T-helper 22 cell (primary cell): ENCODE measurements around the gene MAPKAPK2.
A peak's percentile ranks its signal among the peaks of the same experiment; 100 is the strongest.
"Not testable (repeated sequence)": the region's sequence is repeated elsewhere in the genome, so short reads cannot be mapped to it uniquely, and the experiment has no call there.

Experiments used
- DNase-seq: peaks from one replicate; pipeline ENCODE4 v3.0.0-alpha.2; 2020; ENCODE audit warnings: low read depth

Gene MAPKAPK2

DNA sequence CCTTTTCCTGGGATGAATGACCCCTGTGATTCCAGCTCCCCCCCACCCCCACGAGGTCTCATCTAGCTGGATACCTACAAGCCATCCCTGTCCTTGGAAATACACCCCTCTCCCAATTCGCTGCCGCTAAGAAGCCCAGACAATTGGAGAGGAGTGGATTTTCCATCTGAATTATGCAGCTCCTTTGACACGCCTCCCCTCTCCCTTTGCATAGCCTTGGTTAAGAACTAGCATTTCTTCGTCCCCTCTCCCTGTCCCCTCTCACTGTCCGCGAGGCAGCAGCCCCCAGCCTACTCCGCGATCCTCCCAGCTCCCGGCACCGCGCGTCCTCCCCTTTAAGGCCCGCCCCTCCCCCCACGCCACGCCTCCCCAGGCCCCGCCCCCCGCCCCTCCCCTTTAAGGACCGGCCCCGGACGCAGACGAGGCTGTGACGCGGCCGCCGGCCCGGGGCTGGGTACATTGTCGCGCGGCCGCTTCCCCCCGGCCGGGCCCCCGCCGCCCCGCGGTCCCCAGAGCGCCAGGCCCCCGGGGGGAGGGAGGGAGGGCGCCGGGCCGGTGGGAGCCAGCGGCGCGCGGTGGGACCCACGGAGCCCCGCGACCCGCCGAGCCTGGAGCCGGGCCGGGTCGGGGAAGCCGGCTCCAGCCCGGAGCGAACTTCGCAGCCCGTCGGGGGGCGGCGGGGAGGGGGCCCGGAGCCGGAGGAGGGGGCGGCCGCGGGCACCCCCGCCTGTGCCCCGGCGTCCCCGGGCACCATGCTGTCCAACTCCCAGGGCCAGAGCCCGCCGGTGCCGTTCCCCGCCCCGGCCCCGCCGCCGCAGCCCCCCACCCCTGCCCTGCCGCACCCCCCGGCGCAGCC, at the start of gene MAPKAPK2:
MAPKAPK2 (plus strand) TSS at position 428 of the 856 bp plus-strand sequence; CDS start at position 753, 325 bp downstream.
- DNase-seq: peak; percentile 69

DNA sequence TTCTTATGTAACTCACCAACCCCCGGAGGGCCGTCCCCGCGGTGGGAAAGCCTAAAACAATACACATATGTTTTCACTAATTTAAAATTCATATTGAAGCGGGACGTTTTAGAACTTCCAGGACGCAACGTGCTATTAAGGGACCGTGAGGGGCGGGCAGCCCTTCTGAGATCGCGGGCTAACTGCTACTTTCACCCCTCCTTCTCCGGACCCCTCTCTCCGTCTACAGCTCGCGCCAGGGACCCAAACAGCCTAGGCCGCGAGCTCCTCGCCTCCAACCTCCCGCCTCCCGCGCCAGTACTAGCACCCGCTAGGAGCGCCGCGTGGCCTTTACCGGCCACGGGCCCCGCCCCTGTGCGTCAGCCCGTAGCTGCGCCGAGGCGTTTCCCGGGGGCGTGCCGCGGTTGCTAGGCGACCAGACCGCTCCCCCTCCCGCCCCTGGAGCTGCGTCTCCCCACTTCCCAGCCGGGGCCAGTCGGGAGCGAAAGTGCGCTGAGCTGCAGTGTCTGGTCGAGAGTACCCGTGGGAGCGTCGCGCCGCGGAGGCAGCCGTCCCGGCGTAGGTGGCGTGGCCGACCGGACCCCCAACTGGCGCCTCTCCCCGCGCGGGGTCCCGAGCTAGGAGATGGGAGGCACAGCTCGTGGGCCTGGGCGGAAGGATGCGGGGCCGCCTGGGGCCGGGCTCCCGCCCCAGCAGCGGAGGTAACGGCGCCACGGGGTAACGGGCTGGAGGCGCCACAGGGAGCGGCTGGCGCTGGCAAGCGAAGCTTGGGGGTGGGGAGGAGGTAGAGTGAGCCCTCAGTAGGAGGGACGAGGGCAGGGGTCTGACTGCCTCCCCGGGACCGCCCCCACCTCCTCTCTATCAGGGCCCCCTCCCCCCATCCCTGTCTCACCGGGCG, 49.4 kb upstream of the MAPKAPK2 start, which contains the start of gene DYRK3:
DYRK3 (plus strand) TSS at position 457 of the 898 bp plus-strand sequence; CDS start at position 625, 168 bp downstream.
- DNase-seq: peak; percentile 83

DNA sequence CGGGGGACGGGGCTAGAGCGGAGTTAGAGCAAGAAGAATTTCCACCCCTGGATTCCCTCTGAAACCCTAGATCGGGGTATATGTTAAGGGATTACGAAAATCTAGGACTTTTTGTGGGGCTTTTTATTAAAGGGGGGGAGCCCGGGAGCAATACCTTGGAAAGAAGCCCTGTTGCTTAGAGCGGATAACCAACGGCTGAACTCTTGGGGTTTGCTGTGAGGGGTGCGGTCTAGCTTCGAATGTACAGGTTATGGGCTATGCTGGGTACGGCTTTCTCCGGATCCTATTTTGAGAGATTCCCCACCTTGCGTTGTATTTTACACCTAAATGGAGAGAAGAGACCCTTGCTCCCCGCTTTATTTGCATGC, 48.7 kb upstream of the MAPKAPK2 start:
- no peak for DNase-seq

DNA sequence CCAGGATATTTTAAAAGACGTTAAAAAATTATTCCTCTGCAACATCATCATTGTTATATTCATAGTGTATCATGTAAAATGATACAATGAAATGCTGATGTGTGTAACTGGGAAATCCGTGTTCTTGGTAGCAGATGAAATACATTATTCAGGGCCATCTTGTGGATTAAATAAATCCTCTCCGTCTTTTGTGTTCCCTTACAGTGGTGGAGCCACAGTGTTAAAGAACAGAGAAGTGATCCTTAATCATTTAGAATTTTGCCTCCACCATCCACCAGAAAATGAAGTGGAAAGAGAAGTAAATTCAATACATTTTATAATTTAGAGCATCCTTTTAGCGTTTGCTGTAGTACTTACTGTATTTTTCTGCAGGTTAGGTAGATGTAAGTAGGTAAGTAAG, 48.0 kb upstream of the MAPKAPK2 start:
- no peak for DNase-seq

DNA sequence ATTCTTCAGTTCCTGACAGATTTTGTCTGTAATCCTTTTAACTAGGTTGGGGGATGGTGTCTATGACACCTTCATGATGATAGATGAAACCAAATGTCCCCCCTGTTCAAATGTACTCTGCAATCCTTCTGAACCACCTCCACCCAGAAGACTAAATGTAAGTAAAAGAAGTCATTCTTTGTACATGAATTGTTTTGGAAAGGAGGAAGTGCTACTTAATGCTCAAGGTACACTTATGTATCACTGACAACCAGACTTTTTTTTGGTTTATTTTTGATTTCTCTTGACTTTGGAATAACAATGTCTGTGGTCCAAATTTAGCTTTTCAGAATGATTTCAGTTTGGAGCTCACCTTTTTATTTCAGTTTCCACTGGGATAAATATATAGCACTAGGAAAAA, 47.1 kb upstream of the MAPKAPK2 start:
- DNase-seq: no peak

DNA sequence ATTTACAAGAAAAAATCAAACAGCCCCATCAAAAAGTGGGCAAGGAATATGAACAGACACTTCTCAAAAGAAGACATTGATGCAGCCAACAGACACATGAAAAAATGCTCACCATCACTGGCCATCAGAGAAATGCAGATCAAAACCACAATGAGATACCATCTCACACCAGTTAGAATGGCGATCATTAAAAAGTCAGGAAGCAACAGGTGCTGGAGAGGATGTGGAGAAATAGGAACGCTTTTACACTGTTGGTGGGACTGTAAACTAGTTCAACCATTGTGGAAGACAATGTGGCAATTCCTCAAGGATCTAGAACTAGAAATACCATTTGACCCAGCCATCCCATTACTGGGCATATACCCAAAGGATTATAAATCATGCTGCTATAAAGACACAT, 42.6 kb upstream of the MAPKAPK2 start:
- DNase-seq: not testable (repeated sequence)

DNA sequence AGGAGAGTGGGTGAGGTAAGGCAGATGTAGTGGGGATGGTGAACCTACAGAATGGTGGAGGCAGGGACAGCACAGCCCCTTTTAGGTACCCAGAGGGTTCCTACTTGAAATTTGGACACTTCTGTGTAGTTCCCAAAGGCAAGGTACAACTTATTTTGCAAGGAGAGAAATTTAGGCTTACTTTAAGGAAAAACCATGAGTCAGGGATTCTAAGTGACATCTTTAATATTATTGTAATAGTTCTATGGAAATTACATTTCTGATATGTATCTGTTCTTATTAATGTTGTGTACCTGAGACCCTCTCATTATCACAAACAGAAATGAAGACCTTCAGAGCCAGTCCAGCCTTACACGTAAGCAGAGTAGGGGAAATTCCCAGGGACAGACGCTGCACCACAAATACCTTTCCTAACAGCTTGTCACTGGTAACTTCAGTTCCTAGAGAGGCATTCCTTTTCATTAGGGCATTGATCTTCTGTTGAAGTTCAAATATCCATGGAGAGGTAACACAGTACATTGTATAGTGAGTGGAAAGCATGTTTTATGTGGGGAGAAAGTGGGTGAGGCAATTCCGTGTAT, 41.5 kb upstream of the MAPKAPK2 start:
- no peak for DNase-seq

DNA sequence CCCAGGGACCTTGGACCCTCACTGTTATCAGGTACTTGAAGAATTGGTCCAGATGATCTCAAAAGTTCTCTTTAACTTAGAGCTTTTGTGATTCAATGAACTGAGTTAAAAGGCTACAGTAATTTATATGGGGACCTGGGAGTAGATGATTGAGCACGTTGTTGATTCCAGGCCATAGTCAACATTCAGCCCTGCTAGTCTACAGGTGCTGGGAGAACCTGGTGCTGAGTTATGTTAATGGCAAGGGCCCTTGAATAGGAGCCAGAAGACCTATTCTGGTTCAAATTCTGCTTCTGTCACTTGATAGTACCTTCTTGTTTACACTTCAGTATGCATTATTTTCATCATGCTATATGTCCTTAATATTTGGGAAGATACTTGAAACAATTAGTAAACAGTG, 38.2 kb upstream of the MAPKAPK2 start:
- DNase-seq: no peak

DNA sequence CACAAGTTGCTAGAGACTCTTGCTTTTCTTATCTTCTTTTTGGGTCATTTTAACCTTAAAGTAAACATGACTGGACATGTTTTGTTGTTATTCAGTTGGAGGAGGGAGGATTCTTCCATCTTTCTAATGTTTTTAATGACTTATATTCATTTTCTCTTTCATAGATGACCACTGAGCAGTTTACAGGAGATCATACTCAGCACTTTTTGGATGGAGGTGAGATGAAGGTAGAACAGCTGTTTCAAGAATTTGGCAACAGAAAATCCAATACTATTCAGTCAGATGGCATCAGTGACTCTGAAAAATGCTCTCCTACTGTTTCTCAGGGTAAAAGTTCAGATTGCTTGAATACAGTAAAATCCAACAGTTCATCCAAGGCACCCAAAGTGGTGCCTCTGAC, 37.5 kb upstream of the MAPKAPK2 start:
- no peak for DNase-seq

DNA sequence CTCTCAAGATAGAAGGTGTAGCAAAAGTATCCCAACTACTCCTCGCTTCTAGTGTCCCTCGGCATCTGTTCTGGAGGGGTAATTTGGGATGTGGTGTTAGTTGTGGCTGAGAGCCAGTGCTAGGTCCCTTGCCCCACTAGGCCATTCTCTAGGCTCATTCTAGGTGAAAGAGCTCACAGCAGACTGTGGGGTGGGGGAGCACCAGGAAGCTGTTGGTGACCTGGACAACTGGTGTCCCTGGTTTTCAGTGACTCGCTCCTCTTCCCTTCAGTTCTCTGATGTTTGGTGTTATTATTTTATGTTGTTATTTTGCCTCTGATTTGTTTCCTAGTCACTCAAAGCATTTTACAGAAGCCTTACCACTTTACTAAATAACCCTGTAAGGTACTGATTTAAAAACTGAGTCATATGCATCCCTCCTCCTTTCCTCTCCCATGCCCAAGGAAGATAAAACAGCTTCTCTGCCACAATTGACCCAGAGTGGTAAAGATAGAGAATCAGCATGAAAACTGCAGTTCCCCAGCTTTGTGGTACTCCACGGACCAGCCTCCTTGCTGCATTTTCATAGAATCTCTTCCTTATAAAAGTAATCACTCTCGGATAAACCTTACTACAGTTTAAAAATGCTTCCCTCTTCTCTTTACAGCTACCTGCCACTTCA, 35.3 kb upstream of the MAPKAPK2 start:
- no peak for DNase-seq

DNA sequence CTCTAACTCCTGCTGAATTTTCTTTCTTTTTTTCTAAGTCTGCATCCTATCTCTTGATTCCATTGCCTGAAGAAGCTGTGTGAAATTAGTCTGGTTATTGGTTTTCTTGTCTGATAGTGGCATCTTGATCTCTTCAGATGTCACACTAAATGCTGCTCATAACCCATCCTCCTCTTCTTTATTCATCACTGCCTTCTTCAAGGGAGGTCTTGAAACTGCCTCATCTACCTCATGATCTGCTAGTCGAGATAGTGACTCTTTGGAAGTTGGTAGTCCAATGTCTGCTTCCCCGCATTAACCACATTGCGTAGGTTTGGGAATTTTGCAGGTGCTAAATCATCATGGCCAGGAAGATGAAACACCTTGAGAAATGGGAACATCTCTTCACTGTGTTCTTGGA, 33.7 kb upstream of the MAPKAPK2 start:
- no peak for DNase-seq

DNA sequence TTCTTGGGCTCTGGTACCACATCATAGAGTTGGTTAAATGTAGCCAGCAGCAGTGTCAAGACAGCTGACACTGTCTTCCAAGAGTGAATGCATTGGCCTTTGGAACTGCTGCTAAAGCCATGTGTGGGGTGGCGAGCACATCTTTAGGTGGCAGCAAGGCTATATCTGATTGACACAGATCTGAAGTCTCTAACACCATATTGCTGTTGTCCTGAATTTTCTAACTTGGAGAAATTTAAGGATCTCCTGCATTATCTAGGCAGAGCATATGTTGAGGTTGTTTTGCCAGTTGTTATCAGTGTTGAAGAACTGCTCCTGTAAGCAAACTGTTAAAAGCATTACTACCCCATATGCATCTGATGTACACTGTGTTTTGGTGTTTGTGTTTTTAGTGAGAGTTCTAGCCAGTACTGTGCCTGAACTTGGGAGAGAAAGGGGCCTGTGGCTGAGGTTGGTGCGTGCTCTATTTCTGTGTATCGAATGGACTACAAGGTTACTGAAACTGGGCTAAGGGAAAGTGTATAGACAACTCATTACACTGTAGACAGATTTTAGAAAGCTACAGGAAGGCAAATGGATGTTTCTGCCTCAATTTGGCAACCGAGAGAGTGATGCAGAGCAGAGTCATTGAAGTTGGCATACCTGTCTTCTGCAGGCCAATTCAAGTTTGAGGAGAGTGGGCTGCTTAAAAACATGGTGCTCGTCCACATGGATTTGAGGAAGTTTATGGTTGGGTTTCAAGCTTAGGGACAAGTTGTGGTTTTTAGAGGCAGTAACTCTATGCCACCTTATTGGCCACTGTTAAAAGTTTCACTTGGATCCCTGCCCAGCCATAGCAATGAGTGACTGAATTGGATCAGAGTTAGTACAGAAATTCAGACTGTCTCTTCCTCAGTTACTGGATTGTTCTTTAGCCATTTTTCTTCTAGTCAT, 32.5 kb upstream of the MAPKAPK2 start:
- no peak for DNase-seq

DNA sequence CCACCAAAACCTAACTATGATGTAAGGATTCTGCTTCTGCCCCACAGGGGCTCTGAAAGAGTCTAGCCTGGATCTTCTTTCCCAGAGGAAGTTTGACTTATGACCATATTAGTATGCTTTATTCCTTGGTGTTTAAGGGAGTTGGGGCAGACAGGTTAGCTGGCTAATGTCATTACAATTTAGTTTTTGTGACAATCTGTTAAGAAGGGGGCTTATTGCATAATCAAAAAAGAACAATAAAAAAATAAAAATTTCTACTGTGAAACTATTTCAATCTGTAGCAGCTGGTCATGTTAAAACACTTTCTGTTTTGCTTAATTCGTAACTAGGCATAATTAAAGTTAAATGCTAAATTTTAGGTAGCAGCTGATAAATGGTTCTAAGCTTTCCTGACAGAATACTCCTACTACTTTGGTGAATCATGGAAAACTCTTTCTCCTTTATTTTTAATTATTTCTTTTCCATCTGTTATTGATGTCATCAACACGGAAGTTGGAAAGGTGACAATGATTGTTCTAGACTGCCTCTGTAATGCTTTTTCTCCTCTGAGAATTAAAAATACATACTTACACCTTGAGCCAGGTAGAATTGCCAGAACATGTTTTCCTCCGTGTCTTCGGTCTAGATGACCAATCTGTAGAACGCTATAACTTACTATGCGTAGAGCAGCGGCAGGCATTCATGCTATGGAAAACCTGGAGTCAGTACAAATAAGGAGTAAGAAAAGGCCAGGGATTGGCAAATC, 30.8 kb upstream of the MAPKAPK2 start:
- DNase-seq: no peak

DNA sequence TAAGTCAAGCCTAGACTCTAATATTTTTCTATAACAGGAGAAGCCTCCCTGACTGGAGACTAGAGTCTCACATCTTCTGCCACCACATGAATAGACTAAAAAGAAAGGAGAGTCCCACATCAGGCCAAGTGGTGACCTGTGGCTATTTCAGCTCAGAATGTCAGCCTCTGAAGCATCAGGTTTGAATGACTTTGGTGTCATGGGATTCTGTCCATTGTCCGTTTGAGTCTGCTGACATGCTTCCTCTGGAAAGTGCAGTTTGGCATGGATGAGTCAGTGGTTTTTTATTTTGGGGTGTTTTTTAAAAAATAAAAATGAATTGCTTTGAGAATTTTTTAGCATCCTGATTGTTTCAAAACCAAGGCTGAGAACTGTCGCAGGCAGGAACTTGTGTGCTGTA, 29.9 kb upstream of the MAPKAPK2 start:
- no peak for DNase-seq

DNA sequence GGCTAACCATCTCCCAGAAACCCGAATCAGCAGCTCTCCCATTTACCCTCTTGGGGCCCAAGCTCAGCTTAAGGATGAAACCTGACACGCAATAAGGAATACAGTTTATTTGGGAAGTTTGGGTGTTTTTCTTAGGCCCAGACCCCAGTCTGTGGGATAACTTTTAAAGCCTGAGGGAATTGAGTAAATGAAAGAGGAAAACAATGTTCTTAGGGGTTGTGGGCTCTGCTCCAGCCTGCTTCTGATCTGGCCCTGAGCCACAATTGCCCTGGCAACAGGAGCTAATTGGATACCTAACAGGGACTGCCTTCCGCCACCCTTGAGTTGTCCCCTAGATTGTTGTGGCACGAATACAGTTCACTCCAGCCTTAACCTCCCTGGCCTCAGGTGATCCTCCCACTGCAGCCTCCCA, 29.2 kb upstream of the MAPKAPK2 start:
- no peak for DNase-seq

DNA sequence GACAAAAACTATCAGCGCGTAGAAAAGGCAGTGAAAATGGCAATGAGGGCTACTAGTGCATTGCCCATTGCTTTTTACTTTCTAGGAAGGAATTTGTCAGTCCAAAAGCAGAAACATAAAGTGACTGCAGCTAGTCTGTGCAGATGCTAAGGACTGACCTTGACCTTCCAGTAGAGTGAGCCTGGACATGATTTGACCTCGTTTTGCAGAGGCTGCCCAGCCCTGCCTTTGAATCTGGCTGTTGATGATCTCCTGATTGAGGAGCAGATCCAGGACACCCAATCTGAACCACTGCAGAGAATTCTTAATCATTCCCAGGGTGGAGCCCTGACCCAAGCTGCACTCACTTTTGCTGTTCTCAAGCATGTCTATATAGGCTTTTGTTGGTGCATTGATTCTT, 27.8 kb upstream of the MAPKAPK2 start:
- no peak for DNase-seq

DNA sequence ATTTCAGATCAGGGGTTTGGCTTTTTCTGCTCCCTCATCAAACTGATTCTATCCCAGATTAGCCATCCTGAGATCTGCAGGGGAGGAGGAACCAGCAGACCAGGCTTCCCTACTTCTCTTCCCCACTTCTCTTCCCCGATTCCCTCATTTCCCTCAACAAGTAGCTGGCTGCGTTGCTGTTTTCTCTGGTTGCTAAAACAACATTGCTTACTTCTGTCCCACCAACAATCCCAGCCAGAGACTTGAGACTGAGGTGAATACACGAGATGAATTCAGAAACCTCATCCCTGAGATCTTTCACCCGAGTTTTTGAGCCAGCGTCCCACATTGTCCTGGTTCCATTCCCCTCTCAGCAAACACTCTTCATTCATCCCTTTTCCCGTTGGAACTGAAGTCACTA, 27.0 kb upstream of the MAPKAPK2 start:
- no peak for DNase-seq

DNA sequence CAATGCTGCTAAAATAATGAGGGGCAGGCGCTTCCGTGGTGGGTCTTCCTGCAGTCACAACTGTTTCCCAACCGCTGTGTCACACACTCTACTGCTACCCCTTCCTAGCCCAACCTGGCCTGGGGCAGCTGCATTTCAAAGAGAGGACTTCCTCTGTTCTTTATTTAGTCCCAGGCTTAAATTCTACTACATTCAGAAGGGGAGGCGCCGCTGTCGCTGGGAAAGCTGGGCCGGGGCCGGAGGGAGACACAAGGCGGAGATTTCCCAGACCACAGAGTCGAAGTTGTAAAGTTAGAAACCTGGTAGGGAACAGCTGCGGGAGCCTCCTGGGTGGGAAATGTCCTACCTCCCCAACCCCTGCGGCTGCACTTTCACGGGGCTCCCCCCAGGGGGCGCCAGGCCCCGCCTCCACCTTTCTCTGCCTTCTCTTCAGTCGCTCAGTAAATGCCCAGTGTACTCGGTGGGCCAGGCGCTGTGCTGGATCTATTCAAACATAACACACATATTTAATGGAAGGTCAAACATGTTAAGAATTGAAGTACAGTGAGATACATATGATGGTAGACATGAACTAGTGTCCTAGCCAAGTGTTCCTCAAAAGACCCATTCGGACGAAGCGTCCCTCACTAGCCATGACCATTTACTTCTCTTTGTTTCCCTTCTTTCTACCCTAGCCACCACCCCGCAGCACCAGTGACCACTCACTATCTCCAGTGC, 26.3 kb upstream of the MAPKAPK2 start:
- peak; percentile 2 for DNase-seq

DNA sequence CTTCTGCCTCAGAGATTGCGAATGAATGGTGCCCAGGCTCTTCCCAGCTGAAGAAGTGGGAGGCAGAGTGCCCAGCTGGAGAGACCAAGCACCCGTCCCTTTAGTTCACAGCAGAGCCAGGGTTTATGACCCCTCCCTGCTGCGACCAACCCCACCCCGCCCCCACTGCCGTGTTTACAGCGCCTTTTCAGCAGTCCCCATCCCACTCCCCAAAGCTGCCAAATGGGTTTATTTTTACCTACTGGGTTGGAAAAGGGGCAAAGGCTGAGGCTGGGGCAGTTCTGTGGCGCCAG, 25.8 kb upstream of the MAPKAPK2 start:
- no peak for DNase-seq

DNA sequence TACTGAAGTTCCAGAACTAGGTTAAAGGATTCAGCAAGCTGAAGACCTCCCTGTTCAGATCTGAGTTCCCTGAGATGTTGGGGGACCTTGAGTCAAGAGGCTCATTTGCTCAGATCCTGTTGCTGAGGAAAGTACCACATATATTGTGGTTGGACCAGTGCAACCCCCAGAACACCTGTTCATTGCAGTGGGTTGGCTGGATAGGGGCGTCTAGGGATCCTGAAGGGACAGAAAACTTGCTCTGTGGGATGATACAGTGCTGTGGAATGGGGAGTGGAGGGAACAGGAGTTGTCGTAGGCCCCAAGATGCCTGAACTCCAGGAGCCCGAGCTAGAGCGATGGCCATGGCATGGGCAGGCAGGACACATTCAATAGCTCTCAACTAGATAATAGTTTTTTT, 24.6 kb upstream of the MAPKAPK2 start:
- no peak for DNase-seq
